ENCODE measurements around the gene MRPS21. TPM values are rescaled to one million over a fixed set of nuclear protein-coding genes. Genes with fewer than 3 reads are reported as not detected.

The MRPS21 gene
- polyA plus RNA-seq (2013, experiment 1 of 2): 84.6 TPM
- polyA plus RNA-seq (2013, experiment 2 of 2): 79.3 TPM

DNA sequence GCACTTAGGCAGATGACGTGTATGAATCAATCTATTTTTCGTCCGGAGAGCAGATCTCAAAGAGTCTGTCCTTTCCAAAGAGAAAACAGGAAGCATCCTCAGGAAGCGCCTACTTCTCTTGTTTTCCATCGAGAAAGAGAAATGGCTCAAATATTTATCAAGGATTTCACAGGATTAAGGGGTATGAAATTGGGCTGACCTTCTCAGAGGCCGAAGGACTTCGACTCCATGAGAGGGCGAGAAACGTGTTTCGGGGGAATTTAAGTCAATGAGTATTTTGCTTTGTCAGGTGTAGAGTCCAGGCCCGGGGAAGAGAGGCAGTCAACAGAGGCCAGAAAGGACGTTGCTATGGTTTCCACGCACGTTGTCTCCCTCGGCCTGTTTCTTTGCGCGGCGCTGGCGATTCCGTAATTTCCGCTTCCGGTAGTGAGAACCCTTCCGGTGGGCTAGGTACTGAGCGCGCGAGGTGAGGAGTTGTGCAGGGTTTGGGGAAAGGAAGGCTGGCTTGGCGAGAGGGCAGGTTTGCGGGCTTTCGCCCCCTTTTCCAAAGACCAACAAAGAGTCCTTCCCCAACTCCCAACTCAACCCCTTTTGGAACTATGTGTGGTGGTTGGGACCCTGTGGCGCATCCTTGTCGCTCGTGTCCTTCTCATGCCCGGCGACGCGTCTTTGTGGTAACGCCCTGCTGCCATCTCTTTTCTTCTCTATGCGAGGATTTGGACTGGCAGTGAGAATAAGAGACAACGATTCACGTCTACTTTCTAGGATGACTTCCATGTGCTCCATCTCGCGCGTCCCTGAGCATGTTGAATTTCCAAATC is at the start of gene MRPS21:
TSS of gene MRPS21 (plus strand) at position 429 of the 821 bp plus-strand sequence. CDS start 506 bp downstream, outside the sequence.
- Histone ChIP-seq H3K9me3 (ENCODE audit: control insufficient read depth, low read length) (no peaks in the 10 kb centered on the region), H3K27ac (ENCODE audit: low read depth, low read length, severe bottlenecking) (peak within 1 kb of the TSS; percentile 94), H3K36me3 (ENCODE audit: control insufficient read depth, insufficient read depth, low read length) (peaks cover 37% of the 10 kb centered on the region), H3K4me3 (ENCODE audit: extremely low read depth, insufficient read depth, low read length, poor library complexity, severe bottlenecking) (peak within 1 kb of the TSS; percentile 79), H3K4me1 (ENCODE audit: control insufficient read depth, insufficient read depth, low read length, poor library complexity, severe bottlenecking) (peaks cover 6% of the 10 kb centered on the region)
- 23 to 25% methylated on average over 26 to 29 of the region's 43 CpGs for WGBS, 2 experiments (ENCODE audit: insufficient coverage in 2 of 2)

DNA sequence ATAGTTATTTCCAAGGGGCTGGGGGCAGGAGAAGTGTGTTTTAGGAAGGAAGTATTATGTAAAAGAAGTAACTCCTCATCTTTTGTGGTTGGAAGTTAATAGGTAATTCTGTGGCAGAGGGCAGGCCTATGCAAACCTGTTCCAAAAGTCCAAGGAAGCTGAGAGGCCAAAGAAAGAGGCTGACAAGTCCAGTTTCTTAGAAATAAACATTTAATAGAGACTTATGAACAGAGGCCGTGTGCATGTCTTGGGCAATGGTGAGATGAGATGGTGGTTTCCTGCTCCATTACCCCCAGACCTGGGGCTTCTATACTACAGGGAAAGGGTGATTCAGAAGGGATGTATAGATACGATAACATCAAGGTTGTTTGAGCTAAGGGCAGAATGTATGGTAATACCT is 43.7 kb upstream of the MRPS21 start:
- H3K4me1 ChIP-seq (ENCODE audit: control insufficient read depth, insufficient read depth, low read length, poor library complexity, severe bottlenecking): no peaks in the 10 kb centered on the region
- no peak overlapping the region for H3K27ac ChIP-seq (ENCODE audit: low read depth, low read length, severe bottlenecking)
- no peaks in the 10 kb centered on the region for H3K9me3 ChIP-seq (ENCODE audit: control insufficient read depth, low read length)
- no peaks in the 10 kb centered on the region for H3K36me3 ChIP-seq (ENCODE audit: control insufficient read depth, insufficient read depth, low read length)
- no CpG with 5 or more reads among the region's 2 CpGs for WGBS, 2 experiments (ENCODE audit: insufficient coverage in 2 of 2)
- no peak overlapping the region for H3K4me3 ChIP-seq (ENCODE audit: extremely low read depth, insufficient read depth, low read length, poor library complexity, severe bottlenecking)

DNA sequence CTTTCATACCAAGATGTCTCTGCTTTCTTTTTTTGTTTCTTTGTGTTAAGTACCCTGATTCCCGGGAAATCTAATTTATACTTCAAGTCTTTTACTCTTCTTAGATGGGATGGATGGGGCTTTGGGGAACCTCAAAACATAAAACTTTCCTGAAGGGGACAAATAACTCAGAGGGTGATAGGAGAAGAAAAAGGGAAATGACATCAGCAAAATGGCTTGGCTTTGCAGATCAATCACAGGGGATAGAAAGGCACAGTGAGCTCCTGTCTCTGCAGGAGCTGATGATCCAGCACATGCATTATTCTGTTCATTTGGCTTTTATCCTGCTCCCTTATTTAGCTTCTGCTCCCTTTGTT is 37.5 kb upstream of the MRPS21 start:
- no CpG with 5 or more reads among the region's 1 CpG for WGBS, 2 experiments (ENCODE audit: insufficient coverage in 2 of 2)
- Histone ChIP-seq H3K27ac (ENCODE audit: low read depth, low read length, severe bottlenecking) (peak overlapping the region; percentile 96), H3K4me3 (ENCODE audit: extremely low read depth, insufficient read depth, low read length, poor library complexity, severe bottlenecking) (peak overlapping the region; percentile 48), H3K9me3 (ENCODE audit: control insufficient read depth, low read length) (no peaks in the 10 kb centered on the region), H3K4me1 (ENCODE audit: control insufficient read depth, insufficient read depth, low read length, poor library complexity, severe bottlenecking) (peaks cover 41% of the 10 kb centered on the region), H3K36me3 (ENCODE audit: control insufficient read depth, insufficient read depth, low read length) (no peaks in the 10 kb centered on the region)

DNA sequence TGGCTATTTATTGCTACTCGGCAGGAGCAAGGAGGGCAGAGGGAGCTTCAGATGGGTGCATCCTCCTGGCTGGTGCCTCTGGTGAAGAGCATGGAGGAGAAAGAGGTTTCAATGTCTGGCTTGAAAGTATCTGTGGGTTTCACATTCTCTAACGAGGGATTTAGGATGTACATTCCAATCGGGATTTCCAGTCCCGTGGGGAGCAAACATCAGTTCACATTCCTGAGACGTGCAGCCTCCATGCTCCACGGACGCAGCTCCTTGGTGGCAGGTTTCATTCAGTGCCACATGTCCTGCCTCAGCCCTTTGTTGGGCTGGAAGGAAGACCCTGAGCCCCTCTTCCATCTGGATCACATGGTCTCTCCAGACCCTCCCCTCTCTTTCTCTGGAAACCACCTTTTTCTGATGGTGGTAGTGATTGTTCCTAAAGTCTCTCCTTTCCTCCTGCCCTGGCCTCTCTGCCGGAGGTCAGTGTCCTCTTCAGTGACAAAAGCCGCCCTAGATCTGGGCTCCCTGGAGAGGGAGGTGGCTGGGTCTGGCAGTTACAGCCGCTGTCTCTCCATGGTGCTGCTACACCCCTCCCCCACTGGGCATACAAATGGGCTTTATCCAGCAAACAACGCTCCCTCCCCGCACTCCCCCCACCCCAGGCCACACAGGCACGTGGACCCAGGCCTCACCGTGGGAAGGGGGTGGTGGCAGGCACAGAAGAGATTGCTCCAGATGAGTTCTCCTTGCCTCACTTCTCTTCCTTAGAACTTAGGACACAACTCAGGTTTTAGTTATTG is 36.9 kb upstream of the MRPS21 start:
- WGBS, 2 experiments (ENCODE audit: insufficient coverage in 2 of 2): 3% methylated on average over 8 of the region's 14 CpGs
- no peaks in the 10 kb centered on the region for H3K36me3 ChIP-seq (ENCODE audit: control insufficient read depth, insufficient read depth, low read length)
- no peaks in the 10 kb centered on the region for H3K9me3 ChIP-seq (ENCODE audit: control insufficient read depth, low read length)
- peak overlapping the region; percentile 96 for H3K27ac ChIP-seq (ENCODE audit: low read depth, low read length, severe bottlenecking)
- peaks cover 41% of the 10 kb centered on the region for H3K4me1 ChIP-seq (ENCODE audit: control insufficient read depth, insufficient read depth, low read length, poor library complexity, severe bottlenecking)
- H3K4me3 ChIP-seq (ENCODE audit: extremely low read depth, insufficient read depth, low read length, poor library complexity, severe bottlenecking): peak overlapping the region; percentile 48

DNA sequence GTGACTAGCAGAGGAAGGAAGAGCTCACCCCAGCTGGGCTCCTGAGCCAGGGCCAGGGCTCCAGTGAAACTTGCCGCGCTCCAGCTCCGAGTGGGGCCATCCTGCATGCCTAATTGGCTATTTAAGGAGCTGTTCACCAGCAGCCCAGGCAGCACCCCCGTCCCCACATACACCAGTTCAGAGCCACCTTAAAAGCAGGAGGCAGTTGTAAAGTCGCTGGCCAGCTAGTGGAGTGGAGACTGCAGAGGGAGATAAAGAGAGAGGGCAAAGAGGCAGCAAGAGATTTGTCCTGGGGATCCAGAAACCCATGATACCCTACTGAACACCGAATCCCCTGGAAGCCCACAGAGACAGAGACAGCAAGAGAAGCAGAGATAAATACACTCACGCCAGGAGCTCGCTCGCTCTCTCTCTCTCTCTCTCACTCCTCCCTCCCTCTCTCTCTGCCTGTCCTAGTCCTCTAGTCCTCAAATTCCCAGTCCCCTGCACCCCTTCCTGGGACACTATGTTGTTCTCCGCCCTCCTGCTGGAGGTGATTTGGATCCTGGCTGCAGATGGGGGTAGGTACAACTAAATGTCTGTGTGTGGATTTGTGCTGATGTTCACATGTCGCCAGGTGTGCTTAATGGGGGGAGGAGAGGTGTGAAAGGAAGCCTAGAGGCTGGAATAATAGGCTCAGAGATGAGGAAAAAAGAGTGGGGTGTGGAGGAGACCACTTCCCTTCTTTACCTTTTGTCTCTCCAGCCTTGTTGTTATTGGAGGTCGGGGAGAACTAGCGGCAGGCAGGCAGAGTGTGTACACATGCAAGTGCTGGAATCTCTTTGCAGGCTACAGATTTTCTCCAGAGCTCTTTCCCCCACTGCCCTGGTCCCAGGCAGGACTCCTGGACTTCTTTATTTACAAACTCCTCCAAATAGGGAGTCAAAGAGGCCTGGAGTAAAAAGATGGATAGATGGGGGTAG is 35.8 kb upstream of the MRPS21 start, which contains the start of gene CA14:
TSS of gene CA14 (plus strand) at position 151 of the 962 bp plus-strand sequence. CDS start at position 506, 355 bp downstream.
- H3K4me3 ChIP-seq (ENCODE audit: extremely low read depth, insufficient read depth, low read length, poor library complexity, severe bottlenecking): peak within 1 kb of the TSS; percentile 48
- no peaks in the 10 kb centered on the region for H3K36me3 ChIP-seq (ENCODE audit: control insufficient read depth, insufficient read depth, low read length)
- WGBS, 2 experiments (ENCODE audit: insufficient coverage in 2 of 2): 0 to 4% methylated on average over 5 to 7 of the region's 13 CpGs
- H3K4me1 ChIP-seq (ENCODE audit: control insufficient read depth, insufficient read depth, low read length, poor library complexity, severe bottlenecking): peaks cover 41% of the 10 kb centered on the region
- H3K27ac ChIP-seq (ENCODE audit: low read depth, low read length, severe bottlenecking): peak within 1 kb of the TSS; percentile 96
- no peaks in the 10 kb centered on the region for H3K9me3 ChIP-seq (ENCODE audit: control insufficient read depth, low read length)

DNA sequence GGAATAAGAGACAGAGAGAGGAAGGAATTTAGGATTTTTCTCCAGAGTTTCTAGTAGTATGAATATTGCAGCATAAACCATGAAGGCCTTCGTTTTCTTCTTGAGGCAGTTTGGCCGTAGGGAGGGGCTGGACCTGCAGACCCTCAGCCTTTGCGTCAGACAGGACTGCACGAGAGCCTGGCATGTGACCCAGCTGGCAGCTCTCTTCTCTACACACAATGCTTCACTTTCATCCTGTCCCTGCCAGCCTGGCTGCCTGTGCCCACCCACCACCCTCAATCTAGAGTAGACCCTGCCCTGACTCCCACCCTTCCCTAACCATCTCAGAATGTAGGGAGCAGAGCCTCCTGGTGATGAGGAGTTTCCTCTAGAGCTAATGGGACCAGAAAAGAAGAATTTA is 34.4 kb upstream of the MRPS21 start:
- peaks cover 2% of the 10 kb centered on the region for H3K36me3 ChIP-seq (ENCODE audit: control insufficient read depth, insufficient read depth, low read length)
- WGBS, 2 experiments (ENCODE audit: insufficient coverage in 2 of 2): 15 to 32% methylated on average over 4 of the region's 4 CpGs
- H3K27ac ChIP-seq (ENCODE audit: low read depth, low read length, severe bottlenecking): peak overlapping the region; percentile 62
- no peaks in the 10 kb centered on the region for H3K9me3 ChIP-seq (ENCODE audit: control insufficient read depth, low read length)
- peaks cover 41% of the 10 kb centered on the region for H3K4me1 ChIP-seq (ENCODE audit: control insufficient read depth, insufficient read depth, low read length, poor library complexity, severe bottlenecking)
- peak overlapping the region; percentile 48 for H3K4me3 ChIP-seq (ENCODE audit: extremely low read depth, insufficient read depth, low read length, poor library complexity, severe bottlenecking)

DNA sequence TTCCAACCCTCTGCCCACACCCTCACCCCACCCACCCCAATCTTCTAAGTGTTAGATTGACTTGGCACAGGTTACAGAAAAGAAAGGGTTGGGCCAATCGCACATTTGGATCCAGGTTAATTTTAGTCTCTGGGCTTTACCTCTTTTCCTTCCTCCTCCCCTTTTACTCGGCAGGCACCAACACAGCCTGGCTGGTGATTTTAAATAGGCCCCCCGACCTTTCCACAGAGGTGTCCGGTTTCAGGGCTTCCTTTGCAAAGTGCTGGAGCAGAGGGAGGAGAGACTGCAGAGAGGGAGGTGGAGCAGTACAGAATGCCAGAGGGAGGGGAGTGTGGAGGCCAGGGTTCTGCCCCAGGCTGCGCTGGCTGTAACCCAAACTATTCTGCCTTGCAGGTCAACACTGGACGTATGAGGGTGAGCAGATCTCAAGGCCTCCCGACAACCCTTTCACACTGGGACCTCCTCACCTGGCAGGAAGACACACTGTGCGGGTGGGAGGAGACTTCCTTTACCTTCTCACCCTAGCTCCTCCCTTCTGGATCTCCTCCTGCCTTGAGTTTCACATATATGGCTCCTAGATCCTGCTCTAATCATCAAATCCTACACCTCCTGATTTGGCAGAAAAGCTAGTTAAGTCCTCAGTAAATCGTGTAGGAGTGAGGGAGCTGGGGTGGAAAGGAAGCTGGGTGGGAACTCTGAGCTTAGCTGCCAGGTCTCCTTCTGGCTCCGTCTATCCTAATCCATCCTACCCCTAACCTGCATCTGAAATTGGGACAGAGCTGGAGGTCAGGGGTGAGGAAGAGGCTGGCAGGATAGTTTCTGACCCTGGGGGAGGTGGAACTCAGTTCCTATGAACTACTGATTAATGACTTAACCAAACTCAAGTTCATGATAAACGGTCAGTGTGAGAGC is 33.6 kb upstream of the MRPS21 start:
- H3K27ac ChIP-seq (ENCODE audit: low read depth, low read length, severe bottlenecking): peak overlapping the region; percentile 62
- peak overlapping the region; percentile 48 for H3K4me3 ChIP-seq (ENCODE audit: extremely low read depth, insufficient read depth, low read length, poor library complexity, severe bottlenecking)
- peaks cover 41% of the 10 kb centered on the region for H3K4me1 ChIP-seq (ENCODE audit: control insufficient read depth, insufficient read depth, low read length, poor library complexity, severe bottlenecking)
- WGBS, 2 experiments (ENCODE audit: insufficient coverage in 2 of 2): 0 to 5% methylated on average over 4 to 5 of the region's 11 CpGs
- H3K36me3 ChIP-seq (ENCODE audit: control insufficient read depth, insufficient read depth, low read length): peaks cover 10% of the 10 kb centered on the region
- no peaks in the 10 kb centered on the region for H3K9me3 ChIP-seq (ENCODE audit: control insufficient read depth, low read length)

DNA sequence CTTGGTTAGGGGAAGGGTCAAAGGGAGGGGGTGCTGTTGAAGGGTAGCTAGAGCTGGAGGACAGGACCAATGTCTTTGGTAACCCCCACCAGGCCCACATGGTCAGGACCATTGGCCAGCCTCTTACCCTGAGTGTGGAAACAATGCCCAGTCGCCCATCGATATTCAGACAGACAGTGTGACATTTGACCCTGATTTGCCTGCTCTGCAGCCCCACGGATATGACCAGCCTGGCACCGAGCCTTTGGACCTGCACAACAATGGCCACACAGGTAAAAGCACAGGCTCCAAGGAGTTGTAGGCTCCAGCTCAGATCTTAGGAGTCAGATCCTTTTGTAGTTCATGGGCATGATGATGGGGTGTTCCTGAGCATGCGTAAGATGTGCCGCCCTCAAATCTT is 32.3 kb upstream of the MRPS21 start:
- no peaks in the 10 kb centered on the region for H3K9me3 ChIP-seq (ENCODE audit: control insufficient read depth, low read length)
- H3K27ac ChIP-seq (ENCODE audit: low read depth, low read length, severe bottlenecking): no peak overlapping the region
- peaks cover 23% of the 10 kb centered on the region for H3K36me3 ChIP-seq (ENCODE audit: control insufficient read depth, insufficient read depth, low read length)
- H3K4me3 ChIP-seq (ENCODE audit: extremely low read depth, insufficient read depth, low read length, poor library complexity, severe bottlenecking): no peak overlapping the region
- peaks cover 32% of the 10 kb centered on the region for H3K4me1 ChIP-seq (ENCODE audit: control insufficient read depth, insufficient read depth, low read length, poor library complexity, severe bottlenecking)
- WGBS, 2 experiments (ENCODE audit: insufficient coverage in 2 of 2): 96 to 100% methylated on average over 3 to 4 of the region's 6 CpGs

DNA sequence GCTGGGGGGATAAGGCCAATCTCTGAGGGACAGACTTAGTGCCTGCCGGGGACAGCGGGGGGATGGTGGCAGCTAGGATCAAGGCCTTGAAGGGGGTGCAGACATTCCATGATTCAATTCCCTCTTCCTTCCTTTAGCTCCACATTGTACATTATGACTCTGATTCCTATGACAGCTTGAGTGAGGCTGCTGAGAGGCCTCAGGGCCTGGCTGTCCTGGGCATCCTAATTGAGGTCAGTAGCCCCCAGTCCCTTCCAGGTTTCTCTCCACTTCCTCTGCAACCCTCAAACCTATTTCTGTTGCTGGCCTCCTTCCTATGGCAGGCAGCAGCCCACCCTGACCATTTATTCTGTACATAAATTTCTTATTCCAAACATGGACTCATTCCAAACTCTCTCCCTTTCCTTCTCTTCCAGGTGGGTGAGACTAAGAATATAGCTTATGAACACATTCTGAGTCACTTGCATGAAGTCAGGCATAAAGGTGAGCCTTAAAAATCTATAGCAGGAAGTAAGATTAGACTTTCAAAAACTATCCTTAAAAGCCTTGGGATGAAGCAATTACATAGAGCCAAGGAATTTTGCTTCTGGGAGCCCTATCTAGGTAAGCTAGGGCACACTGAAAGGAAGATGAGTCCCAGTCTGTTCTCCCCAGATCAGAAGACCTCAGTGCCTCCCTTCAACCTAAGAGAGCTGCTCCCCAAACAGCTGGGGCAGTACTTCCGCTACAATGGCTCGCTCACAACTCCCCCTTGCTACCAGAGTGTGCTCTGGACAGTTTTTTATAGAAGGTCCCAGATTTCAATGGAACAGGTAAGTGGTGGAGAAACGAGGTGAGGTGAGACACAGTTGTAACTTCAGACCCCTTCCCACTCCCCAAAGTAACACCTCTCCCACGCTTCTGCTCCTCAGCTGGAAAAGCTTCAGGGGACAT is 31.0 kb upstream of the MRPS21 start:
- Histone ChIP-seq H3K9me3 (ENCODE audit: control insufficient read depth, low read length) (no peaks in the 10 kb centered on the region), H3K36me3 (ENCODE audit: control insufficient read depth, insufficient read depth, low read length) (peaks cover 36% of the 10 kb centered on the region), H3K27ac (ENCODE audit: low read depth, low read length, severe bottlenecking) (no peak overlapping the region), H3K4me3 (ENCODE audit: extremely low read depth, insufficient read depth, low read length, poor library complexity, severe bottlenecking) (no peak overlapping the region), H3K4me1 (ENCODE audit: control insufficient read depth, insufficient read depth, low read length, poor library complexity, severe bottlenecking) (peaks cover 25% of the 10 kb centered on the region)
- 100% methylated on average over 1 to 3 of the region's 6 CpGs for WGBS, 2 experiments (ENCODE audit: insufficient coverage in 2 of 2)
